ENCODE measurements around the gene GHRH.
A peak's percentile ranks its signal among the peaks of the same experiment; 100 is the strongest.

Gene GHRH

DNA sequence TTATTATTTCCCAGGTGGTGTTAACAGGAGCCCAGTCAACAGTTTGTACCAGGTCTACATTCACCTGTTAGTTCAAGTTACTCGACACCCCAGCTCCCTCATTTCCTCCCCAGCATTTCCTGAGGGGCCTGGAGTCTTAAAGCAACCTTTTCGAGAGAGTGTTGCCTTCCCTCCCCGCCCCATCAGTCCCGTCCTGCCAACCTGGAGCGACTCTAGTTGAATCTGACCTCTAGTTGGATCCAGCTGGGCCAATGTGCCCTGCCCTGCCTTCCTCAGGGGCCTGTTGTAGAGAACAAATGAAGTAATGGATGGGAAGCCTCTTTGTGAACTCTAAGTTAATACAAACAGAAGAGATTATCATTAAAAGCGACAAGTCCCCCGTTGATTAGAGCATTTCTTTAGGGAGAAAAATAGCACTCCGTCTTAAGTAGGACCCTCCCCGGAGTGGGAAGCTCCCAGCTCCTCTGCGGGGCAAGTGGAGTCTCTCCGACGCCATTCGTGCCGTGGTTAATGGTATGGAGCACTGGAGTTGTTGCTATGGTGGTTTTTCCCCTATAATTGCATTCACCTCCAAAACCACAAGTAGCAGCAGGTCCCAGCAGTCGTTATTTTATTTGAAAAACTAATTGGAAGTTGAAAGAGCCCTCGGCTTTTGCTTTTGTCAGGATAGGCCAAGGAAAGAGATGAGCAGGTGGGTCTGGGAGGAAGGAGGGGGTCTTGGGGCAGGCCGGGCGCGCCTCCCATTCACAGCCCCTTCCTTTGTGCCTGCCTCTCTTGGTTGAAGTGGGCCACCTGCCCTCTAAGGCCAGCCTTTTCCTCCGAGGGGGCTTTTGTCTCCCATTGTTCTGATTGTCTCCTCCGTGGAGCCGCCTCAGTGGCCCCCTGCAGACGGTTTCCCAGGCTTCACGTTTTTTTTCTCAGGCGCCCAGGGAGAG, 16.1 kb downstream of the GHRH start:
- no peak overlapping the region for H2AK5ac ChIP-seq (ENCODE audit: low read length, severe bottlenecking)

DNA sequence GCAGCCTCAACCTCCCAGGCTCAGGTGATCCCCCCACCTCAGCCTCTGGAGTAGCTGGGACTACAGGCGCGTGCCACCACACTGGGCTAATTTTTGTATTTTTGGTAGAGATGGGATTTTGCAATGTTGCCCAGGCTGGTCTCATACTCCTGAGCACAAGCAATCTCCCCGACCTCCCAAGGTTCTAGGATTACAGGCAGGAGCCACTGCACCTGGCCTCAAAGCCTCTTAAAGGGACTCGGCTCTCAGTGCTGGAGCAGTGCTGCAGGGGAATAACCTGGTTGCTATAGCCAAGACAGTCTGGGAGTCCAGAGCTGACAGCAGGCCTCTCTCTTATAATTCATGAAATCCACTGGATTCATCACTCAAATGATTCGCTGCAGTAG, 17.0 kb downstream of the GHRH start:
- Histone ChIP-seq H2BK15ac (ENCODE audit: low read depth, poor library complexity, severe bottlenecking) (no peak overlapping the region), H3K79me1 (replicated peaks; ENCODE audit: low read length, poor library complexity, severe bottlenecking) (peaks cover 3% of the 10 kb centered on the region), H4K8ac (ENCODE audit: low read length) (no peak overlapping the region), H3K23ac (ENCODE audit: low read length in 2 of 2) (no peak overlapping the region), H2BK120ac (ENCODE audit: low read depth, low read length) (no peak overlapping the region), H2AK5ac (ENCODE audit: low read length, severe bottlenecking) (no peak overlapping the region), H3K9me3 (ENCODE audit: control insufficient read depth, low read length) (no peaks in the 10 kb centered on the region), H3K4me1 (ENCODE audit: control insufficient read depth, insufficient read depth, low read depth, low read length) (no peaks in the 10 kb centered on the region), H2BK5ac (ENCODE audit: low read depth, low read length, poor library complexity, severe bottlenecking) (no peak overlapping the region), H3K14ac (ENCODE audit: low read length in 2 of 2) (no peak overlapping the region), H3K4me2 (ENCODE audit: low read length, poor library complexity, severe bottlenecking) (no peak overlapping the region), H2BK12ac (ENCODE audit: low read length in 2 of 2) (no peak overlapping the region), H3K4ac (ENCODE audit: low read depth in 1 of 2, low read length in 2 of 2) (no peak overlapping the region), H3K36me3 (ENCODE audit: control insufficient read depth in 1 of 2, insufficient read depth in 2 of 2, low read depth in 1 of 2, low read length in 2 of 2) (peaks cover 41 to 52% of the 10 kb centered on the region in 2 experiments), H4K91ac (ENCODE audit: low read length) (no peak overlapping the region), H3K4me3 (ENCODE audit: insufficient read depth in 1 of 2, low read depth in 1 of 2, low read length in 2 of 2) (no peak overlapping the region), H3K18ac (ENCODE audit: low read depth in 1 of 2, low read length in 2 of 2) (no peak overlapping the region), H3K9ac (ENCODE audit: low read length) (no peak overlapping the region), H3K27me3 (ENCODE audit: control insufficient read depth in 1 of 2, insufficient read depth in 1 of 2, low read length in 2 of 2) (no peaks in the 10 kb centered on the region), H3K27ac (ENCODE audit: low read length, poor library complexity, severe bottlenecking) (no peak overlapping the region), H2AFZ (ENCODE audit: low read depth, low read length) (no peak overlapping the region)
- DNase-seq, result no peak
- WGBS, result 83% methylated on average over 3 of the region's 5 CpGs

More for the DNA sequence above, 16.1 kb downstream of the GHRH start:
- H3K23ac ChIP-seq (ENCODE audit: low read length in 2 of 2), result no peak overlapping the region
- H4K8ac ChIP-seq (ENCODE audit: low read length), result no peak overlapping the region
- no peaks in the 10 kb centered on the region for H3K4me1 ChIP-seq (ENCODE audit: control insufficient read depth, insufficient read depth, low read depth, low read length)
- peaks cover 3% of the 10 kb centered on the region for H3K79me1 ChIP-seq (replicated peaks; ENCODE audit: low read length, poor library complexity, severe bottlenecking)
- H2BK5ac ChIP-seq (ENCODE audit: low read depth, low read length, poor library complexity, severe bottlenecking), result no peak overlapping the region
- H3K9me3 ChIP-seq (ENCODE audit: control insufficient read depth, low read length), result no peaks in the 10 kb centered on the region
- no peak overlapping the region for H2BK120ac ChIP-seq (ENCODE audit: low read depth, low read length)
- peaks cover 34 to 43% of the 10 kb centered on the region in 2 experiments for H3K36me3 ChIP-seq (ENCODE audit: control insufficient read depth in 1 of 2, insufficient read depth in 2 of 2, low read depth in 1 of 2, low read length in 2 of 2)
- no peak overlapping the region for H3K9ac ChIP-seq (ENCODE audit: low read length)
- H2BK15ac ChIP-seq (ENCODE audit: low read depth, poor library complexity, severe bottlenecking), result no peak overlapping the region
- H3K18ac ChIP-seq (ENCODE audit: low read depth in 1 of 2, low read length in 2 of 2), result no peak overlapping the region
- no peak overlapping the region for H2BK12ac ChIP-seq (ENCODE audit: low read length in 2 of 2)
- no peak overlapping the region for H3K4me3 ChIP-seq (ENCODE audit: insufficient read depth in 1 of 2, low read depth in 1 of 2, low read length in 2 of 2)
- no peak for DNase-seq
- H4K91ac ChIP-seq (ENCODE audit: low read length), result no peak overlapping the region
- no peak overlapping the region for H3K27ac ChIP-seq (ENCODE audit: low read length, poor library complexity, severe bottlenecking)
- H3K4ac ChIP-seq (ENCODE audit: low read depth in 1 of 2, low read length in 2 of 2), result no peak overlapping the region
- H3K27me3 ChIP-seq (ENCODE audit: control insufficient read depth in 1 of 2, insufficient read depth in 1 of 2, low read length in 2 of 2), result no peaks in the 10 kb centered on the region
- H3K14ac ChIP-seq (ENCODE audit: low read length in 2 of 2), result no peak overlapping the region
- 88% methylated on average over 23 of the region's 25 CpGs for WGBS
- no peak overlapping the region for H2AFZ ChIP-seq (ENCODE audit: low read depth, low read length)
- H3K4me2 ChIP-seq (ENCODE audit: low read length, poor library complexity, severe bottlenecking), result no peak overlapping the region

DNA sequence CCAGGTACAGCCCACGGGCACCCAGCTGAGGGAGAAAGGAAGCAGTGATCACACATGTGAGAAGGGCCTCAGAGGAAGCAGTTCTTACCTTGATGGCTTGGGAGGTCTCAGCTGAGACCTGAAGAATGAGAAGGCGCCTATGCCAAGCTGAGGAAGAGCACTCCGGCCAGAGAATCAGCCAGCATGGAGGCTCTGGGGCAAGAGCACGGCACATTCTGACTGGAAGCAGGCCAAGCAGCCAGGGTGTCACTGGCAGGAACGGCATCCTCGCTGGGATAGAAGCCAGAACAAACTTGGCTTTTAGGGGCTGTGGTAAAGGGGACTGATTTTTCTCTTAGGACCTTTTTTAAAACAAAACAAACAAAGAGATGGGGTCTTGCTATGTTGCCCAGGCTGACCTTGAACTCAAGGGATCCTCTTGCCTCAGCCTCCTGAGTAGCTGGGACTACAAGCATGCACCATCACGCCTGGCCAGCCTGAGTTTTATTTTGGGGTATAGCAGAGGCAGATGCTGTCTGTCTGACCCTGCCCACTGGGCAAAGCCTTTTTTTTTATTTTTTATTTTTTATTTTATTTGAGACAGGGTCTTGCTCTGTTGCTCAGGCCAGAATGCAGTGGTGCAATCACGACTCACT, 17.6 kb downstream of the GHRH start:
- H3K4me3 ChIP-seq (ENCODE audit: insufficient read depth in 1 of 2, low read depth in 1 of 2, low read length in 2 of 2), result no peak overlapping the region
- no peak overlapping the region for H3K23ac ChIP-seq (ENCODE audit: low read length in 2 of 2)
- H2BK12ac ChIP-seq (ENCODE audit: low read length in 2 of 2), result no peak overlapping the region
- no peak overlapping the region for H3K27ac ChIP-seq (ENCODE audit: low read length, poor library complexity, severe bottlenecking)
- no peak overlapping the region for H3K14ac ChIP-seq (ENCODE audit: low read length in 2 of 2)
- no peaks in the 10 kb centered on the region for H3K9me3 ChIP-seq (ENCODE audit: control insufficient read depth, low read length)
- no peak overlapping the region for H2BK120ac ChIP-seq (ENCODE audit: low read depth, low read length)
- H3K18ac ChIP-seq (ENCODE audit: low read depth in 1 of 2, low read length in 2 of 2), result no peak overlapping the region
- no peak overlapping the region for H2AFZ ChIP-seq (ENCODE audit: low read depth, low read length)
- H3K4me1 ChIP-seq (ENCODE audit: control insufficient read depth, insufficient read depth, low read depth, low read length), result no peaks in the 10 kb centered on the region
- H3K4ac ChIP-seq (ENCODE audit: low read depth in 1 of 2, low read length in 2 of 2), result no peak overlapping the region
- H2AK5ac ChIP-seq (ENCODE audit: low read length, severe bottlenecking), result no peak overlapping the region
- no peaks in the 10 kb centered on the region for H3K27me3 ChIP-seq (ENCODE audit: control insufficient read depth in 1 of 2, insufficient read depth in 1 of 2, low read length in 2 of 2)
- H4K91ac ChIP-seq (ENCODE audit: low read length), result no peak overlapping the region
- 94% methylated on average over 6 of the region's 8 CpGs for WGBS
- peaks cover 3% of the 10 kb centered on the region for H3K79me1 ChIP-seq (replicated peaks; ENCODE audit: low read length, poor library complexity, severe bottlenecking)
- no peak for DNase-seq
- H2BK5ac ChIP-seq (ENCODE audit: low read depth, low read length, poor library complexity, severe bottlenecking), result no peak overlapping the region
- H3K36me3 ChIP-seq (ENCODE audit: control insufficient read depth in 1 of 2, insufficient read depth in 2 of 2, low read depth in 1 of 2, low read length in 2 of 2), result peaks cover 41 to 57% of the 10 kb centered on the region in 2 experiments
- H3K9ac ChIP-seq (ENCODE audit: low read length), result no peak overlapping the region
- H4K8ac ChIP-seq (ENCODE audit: low read length), result peak overlapping the region; percentile 17
- H3K4me2 ChIP-seq (ENCODE audit: low read length, poor library complexity, severe bottlenecking), result no peak overlapping the region
- no peak overlapping the region for H2BK15ac ChIP-seq (ENCODE audit: low read depth, poor library complexity, severe bottlenecking)

Data from mesenchymal stem cell (in vitro differentiated cells and primary cell).